H9 (cell line): ENCODE results near the gene CALHM6. TPM values are rescaled to one million over a fixed set of nuclear protein-coding genes. Genes with fewer than 3 reads are reported as not detected.

Experiments used
- DNase-seq: peaks from one replicate; pipeline ENCODE4 v3.0.0-alpha.2; 2017
- H2AFZ ChIP-seq: one replicate; pipeline ENCODE4 v1.6.1; 2013; ENCODE audit warnings: mild to moderate bottlenecking, low read length, control low read depth, moderate library complexity
- H2AK5ac ChIP-seq: 2 replicates; pipeline ENCODE4 v1.6.1; 2013; ENCODE audit warnings: low read length, control low read depth, mixed read lengths; ENCODE audit not compliant: insufficient read length
- H2BK120ac ChIP-seq: one replicate; pipeline ENCODE4 v1.6.1; 2013; ENCODE audit warnings: low read depth, mild to moderate bottlenecking, low read length, control low read depth, inconsistent platforms; ENCODE audit not compliant: poor library complexity, severe bottlenecking
- H2BK12ac ChIP-seq: 2 replicates; pipeline ENCODE4 v1.6.1; 2013; ENCODE audit warnings: low read length, control low read depth, mixed read lengths, low read depth; ENCODE audit not compliant: insufficient read length
- H2BK15ac ChIP-seq: 2 replicates; pipeline ENCODE4 v1.6.1; 2013; ENCODE audit warnings: low read depth, low read length, control low read depth
- H2BK20ac ChIP-seq: one replicate; pipeline ENCODE4 v1.6.1; 2013; ENCODE audit warnings: low read depth, mild to moderate bottlenecking, low read length, control low read depth, inconsistent platforms; ENCODE audit not compliant: poor library complexity, severe bottlenecking
- H2BK5ac ChIP-seq: 2 replicates; pipeline ENCODE4 v1.6.1; 2013; ENCODE audit warnings: low read length, control low read depth, mixed read lengths; ENCODE audit not compliant: insufficient read length
- H3K14ac ChIP-seq: 2 replicates; pipeline ENCODE4 v1.6.1; 2013; ENCODE audit warnings: low read length, control low read depth; ENCODE audit not compliant: insufficient read depth
- H3K18ac ChIP-seq: 2 replicates; pipeline ENCODE4 v1.6.1; 2013; ENCODE audit warnings: low read depth, mild to moderate bottlenecking, mixed read lengths, low read length, control low read depth; ENCODE audit not compliant: insufficient read length
- H3K23ac ChIP-seq: 2 replicates; pipeline ENCODE4 v1.6.1; 2013; ENCODE audit warnings: low read length, control low read depth, mixed read lengths, low read depth; ENCODE audit not compliant: insufficient read length
- H3K23me2 ChIP-seq: 2 replicates; pipeline ENCODE4 v1.6.1; 2013; ENCODE audit warnings: low read depth, mild to moderate bottlenecking, mixed read lengths, low read length, control low read depth; ENCODE audit not compliant: insufficient read length, poor library complexity, severe bottlenecking
- H3K27ac ChIP-seq: 2 replicates; pipeline ENCODE4 v1.5.1; 2013; ENCODE audit warnings: low read length, control low read depth, mixed read lengths, low read depth; ENCODE audit not compliant: insufficient read length
- H3K27me3 ChIP-seq: 2 replicates; pipeline ENCODE4 v1.6.1; 2013; ENCODE audit warnings: low read length, control low read depth, inconsistent platforms; ENCODE audit not compliant: insufficient read depth
- H3K4ac ChIP-seq: 2 replicates; pipeline ENCODE4 v1.6.1; 2013; ENCODE audit warnings: low read depth, mild to moderate bottlenecking, control low read depth, inconsistent platforms, low read length, moderate library complexity
- H3K4me1 ChIP-seq: 2 replicates; pipeline ENCODE4 v1.6.1; 2013; ENCODE audit warnings: low read length, control low read depth, inconsistent platforms; ENCODE audit not compliant: insufficient read depth
- H3K4me2 ChIP-seq: 2 replicates; pipeline ENCODE4 v1.6.1; 2013; ENCODE audit warnings: low read length, control low read depth, mixed read lengths; ENCODE audit not compliant: insufficient read length, insufficient read depth
- H3K56ac ChIP-seq: 2 replicates; pipeline ENCODE4 v1.6.1; 2013; ENCODE audit warnings: low read depth, mild to moderate bottlenecking, mixed read lengths, low read length, control low read depth; ENCODE audit not compliant: insufficient read length
- H3K79me1 ChIP-seq: 2 replicates; pipeline ENCODE4 v1.6.1; 2013; ENCODE audit warnings: low read depth, mild to moderate bottlenecking, moderate library complexity, low read length, control low read depth, inconsistent platforms; ENCODE audit not compliant: insufficient read depth, poor library complexity, severe bottlenecking
- H3K79me2 ChIP-seq: 2 replicates; pipeline ENCODE4 v1.6.1; 2013; ENCODE audit warnings: low read length, control low read depth, inconsistent platforms; ENCODE audit not compliant: insufficient read depth
- H3K9ac ChIP-seq: 2 replicates; pipeline ENCODE4 v1.6.1; 2013; ENCODE audit warnings: low read length, control low read depth, mixed read lengths; ENCODE audit not compliant: insufficient read length; ENCODE audit errors: extremely low read depth
- H3K9me3 ChIP-seq: one replicate; pipeline ENCODE4 v1.6.1; 2013; ENCODE audit warnings: low read depth, low read length, inconsistent platforms; ENCODE audit not compliant: control insufficient read depth
- H3T11ph ChIP-seq: one replicate; pipeline ENCODE4 v1.6.1; 2013; ENCODE audit warnings: mild to moderate bottlenecking, low read length, control low read depth, inconsistent platforms
- H4K20me1 ChIP-seq: one replicate; pipeline ENCODE4 v1.6.1; 2013; ENCODE audit not compliant: control insufficient read depth, insufficient read length, insufficient read depth
- H4K5ac ChIP-seq: 2 replicates; pipeline ENCODE4 v1.6.1; 2013; ENCODE audit warnings: low read depth, mild to moderate bottlenecking, mixed read lengths, low read length, control low read depth; ENCODE audit not compliant: insufficient read length
- H4K8ac ChIP-seq: replicated peaks from 2 replicates; pipeline ENCODE4 v1.6.1; 2013; ENCODE audit warnings: low read length, control low read depth, mixed read lengths, low read depth; ENCODE audit not compliant: insufficient read length
- H4K91ac ChIP-seq: 2 replicates; pipeline ENCODE4 v1.6.1; 2013; ENCODE audit warnings: low read depth, mild to moderate bottlenecking, moderate library complexity, mixed read lengths, low read length, control low read depth; ENCODE audit not compliant: insufficient read length
- H3K27ac Mint-ChIP-seq, 3 experiments: 2 replicates in 2 of 3; 3 replicates in 1 of 3; pipeline ENCODE4 v1.8.0; 2020 to 2021; ENCODE audit warnings: mixed read lengths in 3 of 3, mild to moderate bottlenecking in 1 of 3, moderate library complexity in 1 of 3
- H3K27me3 Mint-ChIP-seq: 2 replicates; pipeline ENCODE4 v1.8.0; 2021; ENCODE audit warnings: low read depth, mild to moderate bottlenecking, moderate library complexity, mixed read lengths
- H3K36me3 Mint-ChIP-seq, 3 experiments: 2 replicates in 2 of 3; 3 replicates in 1 of 3; pipeline ENCODE4 v1.8.0; 2020 to 2021; ENCODE audit warnings: low read depth in 3 of 3, mixed read lengths in 3 of 3; ENCODE audit not compliant: insufficient read depth in 1 of 3
- H3K4me1 Mint-ChIP-seq, 2 experiments: 2 replicates each; pipeline ENCODE4 v1.8.0; 2020; ENCODE audit warnings: mixed read lengths in 2 of 2
- H3K4me3 Mint-ChIP-seq, 2 experiments: 2 replicates in 1 of 2; 3 replicates in 1 of 2; pipeline ENCODE4 v1.8.0; 2020 to 2021; ENCODE audit warnings: mild to moderate bottlenecking in 2 of 2, mixed read lengths in 2 of 2, moderate library complexity in 1 of 2
- H3K9me3 Mint-ChIP-seq, 2 experiments: 2 replicates in 1 of 2; 3 replicates in 1 of 2; pipeline ENCODE4 v1.8.0; 2020; ENCODE audit warnings: mild to moderate bottlenecking in 2 of 2, mixed read lengths in 2 of 2, moderate library complexity in 1 of 2
- WGBS: extraction: QIAGEN DNeasy Blood & Tissue Kit; methylation state at CpG from one replicate; pipeline ENCODE4 v1.1.7; 2013; ENCODE audit warnings: missing lambda C conversion rate, low lambda C conversion rate, mixed read lengths; ENCODE audit not compliant: insufficient read length; ENCODE audit errors: extremely low coverage; 5-methylcytosine and 5-hydroxymethylcytosine counted together
- long read RNA-seq: library from polyadenylated mRNA; unstranded; transcript quantifications from one replicate; pipeline ENCODE4 v2.0.0, GENCODE V29; 2020
- total RNA-seq: library from RNA; stranded (reverse); gene quantifications from 2 replicates; pipeline ENCODE4 v1.2.1, GENCODE V29; 2021
- TF ChIP-seq, protein P1 (sequence below): fragments of 200-600 bp; sonication (generic); conservative IDR thresholded peaks from 3 replicates; pipeline ENCODE4 v1.8.0; 2021; ENCODE audit warnings: antibody characterized with exemption, mild to moderate bottlenecking

Gene CALHM6
- total RNA-seq, result 0.44 and 0.68 TPM in 2 replicates
- long read RNA-seq, partial matches to known transcripts, result 2 of 2 reads
- long read RNA-seq, other reads (novel, unspliced or antisense), result 0 of 2 reads

DNA sequence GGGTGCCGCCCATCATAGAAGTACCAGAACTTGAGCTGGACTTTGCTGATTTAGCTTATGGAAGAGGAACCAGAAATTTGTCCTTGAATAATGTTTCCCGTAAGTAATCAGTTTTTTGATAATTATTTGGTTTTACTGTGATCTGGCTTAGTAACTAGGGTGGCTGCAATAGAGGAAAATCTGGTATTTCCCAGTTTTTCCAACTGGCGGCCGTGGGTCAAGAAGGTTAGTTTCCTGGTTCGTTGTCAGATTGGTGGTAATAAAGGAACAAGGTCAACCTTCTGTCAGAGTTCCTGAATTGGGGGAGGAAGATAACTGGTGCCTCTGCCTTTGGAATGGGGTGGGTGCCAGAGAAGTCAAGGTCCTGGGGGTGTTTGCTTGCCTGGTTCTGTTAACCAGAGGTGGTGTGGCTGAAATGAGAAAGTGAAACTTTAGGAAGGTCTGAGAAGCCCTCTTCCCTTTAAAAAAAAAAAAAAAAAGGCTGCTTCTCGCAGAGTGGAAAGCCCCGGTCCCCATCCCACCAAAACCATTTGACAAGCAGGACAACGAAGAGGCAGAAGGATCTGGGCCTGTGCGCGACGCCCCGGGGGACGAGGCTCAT, at the start of gene CALHM6:
TSS of gene CALHM6 (plus strand) at position 45 of the 601 bp plus-strand sequence. CDS start at position 600, 555 bp downstream.
- peaks cover 16 to 27% of the 10 kb centered on the region in 2 experiments for H3K4me1 Mint-ChIP-seq
- Histone ChIP-seq H2AK5ac (no peak within 1 kb of the TSS), H3K23me2 (peaks cover 6% of the 10 kb centered on the region), H3K23ac (no peak within 1 kb of the TSS), H4K91ac (no peak within 1 kb of the TSS), H4K20me1 (no peaks in the 10 kb centered on the region), H2BK12ac (no peak within 1 kb of the TSS), H2AFZ (no peak within 1 kb of the TSS), H4K8ac (no peak within 1 kb of the TSS), H2BK5ac (no peak within 1 kb of the TSS), H3K4me2 (peak within 1 kb of the TSS; percentile 14), H3K27me3 (peaks cover 7% of the 10 kb centered on the region; the same call in 1 of the 2 replicates), H3K79me1 (no peaks in the 10 kb centered on the region), H3K4ac (no peak within 1 kb of the TSS), H2BK20ac (no peak within 1 kb of the TSS), H3K79me2 (no peaks in the 10 kb centered on the region), H3T11ph (no peak within 1 kb of the TSS), H4K5ac (no peak within 1 kb of the TSS), H3K56ac (no peak within 1 kb of the TSS), H2BK120ac (no peak within 1 kb of the TSS), H3K14ac (peak within 1 kb of the TSS; percentile 73; the same call in 1 of the 2 replicates), H3K4me1 (peaks cover 2% of the 10 kb centered on the region; the same call in 1 of the 2 replicates), H3K27ac (no peak within 1 kb of the TSS), H3K18ac (no peak within 1 kb of the TSS), H3K9me3 (no peaks in the 10 kb centered on the region), H2BK15ac (no peak within 1 kb of the TSS), H3K9ac (no peak within 1 kb of the TSS)
- no peak for DNase-seq
- TF ChIP-seq, protein P1, sequence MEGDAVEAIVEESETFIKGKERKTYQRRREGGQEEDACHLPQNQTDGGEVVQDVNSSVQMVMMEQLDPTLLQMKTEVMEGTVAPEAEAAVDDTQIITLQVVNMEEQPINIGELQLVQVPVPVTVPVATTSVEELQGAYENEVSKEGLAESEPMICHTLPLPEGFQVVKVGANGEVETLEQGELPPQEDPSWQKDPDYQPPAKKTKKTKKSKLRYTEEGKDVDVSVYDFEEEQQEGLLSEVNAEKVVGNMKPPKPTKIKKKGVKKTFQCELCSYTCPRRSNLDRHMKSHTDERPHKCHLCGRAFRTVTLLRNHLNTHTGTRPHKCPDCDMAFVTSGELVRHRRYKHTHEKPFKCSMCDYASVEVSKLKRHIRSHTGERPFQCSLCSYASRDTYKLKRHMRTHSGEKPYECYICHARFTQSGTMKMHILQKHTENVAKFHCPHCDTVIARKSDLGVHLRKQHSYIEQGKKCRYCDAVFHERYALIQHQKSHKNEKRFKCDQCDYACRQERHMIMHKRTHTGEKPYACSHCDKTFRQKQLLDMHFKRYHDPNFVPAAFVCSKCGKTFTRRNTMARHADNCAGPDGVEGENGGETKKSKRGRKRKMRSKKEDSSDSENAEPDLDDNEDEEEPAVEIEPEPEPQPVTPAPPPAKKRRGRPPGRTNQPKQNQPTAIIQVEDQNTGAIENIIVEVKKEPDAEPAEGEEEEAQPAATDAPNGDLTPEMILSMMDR, result no peak
- H3K27ac Mint-ChIP-seq, result no peak within 1 kb of the TSS
- H3K9me3 Mint-ChIP-seq, result no peaks in the 10 kb centered on the region
- no CpG with 5 or more reads among the region's 13 CpGs for WGBS
- H3K27me3 Mint-ChIP-seq, result peaks cover 63% of the 10 kb centered on the region
- H3K4me3 Mint-ChIP-seq, result peak within 1 kb of the TSS; percentile 58 to 69
- H3K36me3 Mint-ChIP-seq, result no peaks in the 10 kb centered on the region
